ENCODE results near the gene CRHR2.
A peak's percentile ranks its signal among the peaks of the same experiment; 100 is the strongest.
"Not testable (repeated sequence)": the region's sequence is repeated elsewhere in the genome, so short reads cannot be mapped to it uniquely, and the experiment has no call there.

CRHR2 gene

GRCh38 chr7:30656006-30656957 is 26.0 kb downstream of the CRHR2 start:
- peak; percentile 45 for DNase-seq (ENCODE audit: low spot score)

- DNase-seq (ENCODE audit: low spot score), result no peak
Observed at GRCh38 chr7:30655096-30655970, 26.9 kb downstream of the CRHR2 start.

- DNase-seq (ENCODE audit: low spot score), result no peak
Observed at GRCh38 chr7:30654296-30655090, 27.8 kb downstream of the CRHR2 start.

- DNase-seq (ENCODE audit: low spot score), result no peak
Observed at GRCh38 chr7:30652698-30653641, 29.3 kb downstream of the CRHR2 start.

GRCh38 chr7:30652132-30652531 is 30.1 kb downstream of the CRHR2 start:
- DNase-seq (ENCODE audit: low spot score), result no peak

GRCh38 chr7:30650421-30650808 is 31.8 kb downstream of the CRHR2 start:
- no peak for DNase-seq (ENCODE audit: low spot score)

GRCh38 chr7:30649717-30650420 is 32.4 kb downstream of the CRHR2 start:
- DNase-seq (ENCODE audit: low spot score), result no peak

- no peak for DNase-seq (ENCODE audit: low spot score)
Observed at GRCh38 chr7:30648744-30649540, 33.3 kb downstream of the CRHR2 start.

GRCh38 chr7:30647589-30648364 is 34.5 kb downstream of the CRHR2 start:
- no peak for DNase-seq (ENCODE audit: low spot score)

GRCh38 chr7:30646154-30646553 is 36.1 kb downstream of the CRHR2 start:
- no peak for DNase-seq (ENCODE audit: low spot score)

GRCh38 chr7:30645661-30646060 is 36.6 kb downstream of the CRHR2 start:
- no peak for DNase-seq (ENCODE audit: low spot score)

GRCh38 chr7:30644286-30644955 is 37.8 kb downstream of the CRHR2 start:
- no peak for DNase-seq (ENCODE audit: low spot score)

GRCh38 chr7:30642789-30643188 is 39.5 kb downstream of the CRHR2 start:
- DNase-seq (ENCODE audit: low spot score), result no peak

GRCh38 chr7:30642322-30642721 is 39.9 kb downstream of the CRHR2 start:
- DNase-seq (ENCODE audit: low spot score), result not testable (repeated sequence)

GRCh38 chr7:30635798-30636197 is 46.5 kb downstream of the CRHR2 start:
- DNase-seq (ENCODE audit: low spot score), result no peak

- DNase-seq (ENCODE audit: low spot score), result no peak
Observed at GRCh38 chr7:30634634-30635201, 47.5 kb downstream of the CRHR2 start.

GRCh38 chr7:30634193-30634626 is 48.0 kb downstream of the CRHR2 start:
- DNase-seq (ENCODE audit: low spot score), result no peak
